A549 (cell line): ENCODE results near the gene RAX. TPM values are rescaled to one million over a fixed set of nuclear protein-coding genes. Genes with fewer than 3 reads are reported as not detected.

Experiments used
- ATAC-seq, 2 experiments: fragments of 200-7000 bp in 1 of 2; fragments of >200 bp in 1 of 2; cut with Nextera tagmentation in 1 of 2; cut with Tn5 transposase in 1 of 2; 3 replicates each; pipeline versions ENCODE4 v1.8.0 to v1.9.1; 2018 to 2020; ENCODE audit warnings: mild to moderate bottlenecking in 1 of 2, moderate library complexity in 1 of 2
- CTCF ChIA-PET: fragments of 300-600 bp; sonication (Branson Sonifier 250); formaldehyde crosslinking; extraction: SDS; loops from one replicate; lab custom pipeline; 2021; ENCODE audit warnings: antibody characterized with exemption, inconsistent platforms; lab: Yijun Ruan, JAX
- POLR2A ChIA-PET: fragments of 350-600 bp; formaldehyde crosslinking; extraction: SDS; loops from one replicate; lab custom pipeline; 2021; ENCODE audit warnings: antibody characterized with exemption, inconsistent platforms; lab: Yijun Ruan, JAX
- DNase-seq, 2 experiments: peaks; one replicate each; pipeline versions ENCODE4 v3.0.0 to v3.0.0-alpha.2; 2011 to 2016; ENCODE audit warnings: low read depth in 1 of 2, low spot score in 1 of 2
- FAIRE-seq: peaks from 2 replicates; lab custom pipeline; 2011; peaks lifted over from hg19 to GRCh38; lab: Jason Lieb, UNC
- H3K27ac ChIP-seq, 2 experiments: fragments of >200 bp; sonication (Bioruptor Twin); formaldehyde crosslinking; 3 replicates each; pipeline ENCODE4 v1.5.1; 2016 to 2017
- H3K4me1 ChIP-seq: fragments of >200 bp; sonication (Bioruptor Twin); formaldehyde crosslinking; 3 replicates; pipeline ENCODE4 v1.6.1; 2016
- H3K4me2 ChIP-seq: fragments of >200 bp; sonication (Bioruptor Twin); formaldehyde crosslinking; 3 replicates; pipeline ENCODE4 v1.6.1; 2016
- H3K4me3 ChIP-seq: fragments of >200 bp; sonication (Bioruptor Twin); formaldehyde crosslinking; 3 replicates; pipeline ENCODE4 v1.5.1; 2016
- H3K9me3 ChIP-seq: fragments of >200 bp; sonication (Bioruptor Twin); formaldehyde crosslinking; 3 replicates; pipeline ENCODE4 v1.6.1; 2016
- BHLHE40 ChIP-seq: IDR thresholded peaks from 2 replicates; pipeline ENCODE4 v1.6.1; 2012; ENCODE audit warnings: low read depth, low read length, inconsistent platforms
- CBX2 ChIP-seq: fragments of 200-600 bp; sonication (generic); IDR thresholded peaks from 2 replicates; pipeline ENCODE4 v1.6.1; 2016; ENCODE audit warnings: low read depth, mild to moderate bottlenecking, borderline replicate concordance
- CBX8 ChIP-seq: fragments of 200-600 bp; sonication (generic); IDR thresholded peaks from 2 replicates; pipeline ENCODE4 v1.6.1; 2016
- CHD2 ChIP-seq: fragments of 150-350 bp; IDR thresholded peaks from 2 replicates; pipeline ENCODE4 v1.6.1; 2014; ENCODE audit warnings: low read length; ENCODE audit not compliant: partially characterized antibody
- CHD4 ChIP-seq: fragments of 200-600 bp; sonication (generic); IDR thresholded peaks from 2 replicates; pipeline ENCODE4 v1.6.1; 2016; ENCODE audit warnings: antibody characterized with exemption, mild to moderate bottlenecking, borderline replicate concordance
- EHF ChIP-seq: fragments of 250-450 bp; sonication (Bioruptor Pico); IDR thresholded peaks from 2 replicates; pipeline ENCODE4 v1.5.0; 2020; ENCODE audit warnings: mild to moderate bottlenecking
- EP300 ChIP-seq, 2 experiments: fragments of >200 bp; sonication (Bioruptor Twin); formaldehyde crosslinking; IDR thresholded peaks; 2 replicates in 1 of 2; 3 replicates in 1 of 2; pipeline ENCODE4 v1.6.1; 2016 to 2017
- ESRRA ChIP-seq: fragments of 150-350 bp; IDR thresholded peaks from 2 replicates; pipeline ENCODE4 v1.6.1; 2014; ENCODE audit warnings: mild to moderate bottlenecking, low read length, borderline replicate concordance
- FOXS1 ChIP-seq: fragments of 250-450 bp; sonication (Bioruptor Pico); IDR thresholded peaks from 2 replicates; pipeline ENCODE4 v1.5.0; 2020; ENCODE audit warnings: mild to moderate bottlenecking, moderate library complexity
- HDAC2 ChIP-seq: fragments of 200-600 bp; sonication (generic); IDR thresholded peaks from 2 replicates; pipeline ENCODE4 v1.6.1; 2016
- HES2 ChIP-seq: fragments of >200 bp; sonication (Bioruptor Twin); formaldehyde crosslinking; IDR thresholded peaks from 2 replicates; pipeline ENCODE4 v1.6.1; 2016
- HOXB13 ChIP-seq: fragments of 250-450 bp; sonication (Bioruptor Pico); IDR thresholded peaks from 2 replicates; pipeline ENCODE4 v1.5.0; 2020; ENCODE audit warnings: low read depth, mild to moderate bottlenecking, moderate library complexity
- HOXB5 ChIP-seq: fragments of 250-450 bp; sonication (Bioruptor Pico); IDR thresholded peaks from 2 replicates; pipeline ENCODE4 v1.5.0; 2020; ENCODE audit warnings: mild to moderate bottlenecking, moderate library complexity
- JUN ChIP-seq, 2 experiments: fragments of >200 bp; sonication (Bioruptor Twin); formaldehyde crosslinking; IDR thresholded peaks; 2 replicates in 1 of 2; 3 replicates in 1 of 2; pipeline ENCODE4 v1.6.1; 2016 to 2017
- KDM5A ChIP-seq: fragments of 200-600 bp; sonication (generic); IDR thresholded peaks from 2 replicates; pipeline ENCODE4 v1.6.1; 2016; ENCODE audit warnings: antibody characterized with exemption, mild to moderate bottlenecking
- MAFK ChIP-seq: fragments of 450-650 bp; IDR thresholded peaks from 2 replicates; pipeline ENCODE4 v1.6.1; 2014; ENCODE audit not compliant: partially characterized antibody
- MAX ChIP-seq: IDR thresholded peaks from 2 replicates; pipeline ENCODE4 v1.6.1; 2012
- MYC ChIP-seq: IDR thresholded peaks from 2 replicates; pipeline ENCODE4 v1.6.1; 2012; ENCODE audit warnings: mild to moderate bottlenecking, inconsistent platforms, low read length, improper control_type of control experiment, borderline replicate concordance
- NR3C1 ChIP-seq: fragments of >200 bp; sonication (Bioruptor Twin); formaldehyde crosslinking; IDR thresholded peaks from 3 replicates; pipeline ENCODE4 v1.6.1; 2017
- POLR2A ChIP-seq: IDR thresholded peaks from 2 replicates; pipeline ENCODE4 v1.6.1; 2012; ENCODE audit warnings: mild to moderate bottlenecking, low read length
- RCOR1 ChIP-seq: fragments of 150-350 bp; IDR thresholded peaks from 2 replicates; pipeline ENCODE4 v1.6.1; 2014; ENCODE audit warnings: antibody characterized with exemption, low read length, low read depth
- REST ChIP-seq: fragments of 200-600 bp; sonication (generic); IDR thresholded peaks from 2 replicates; pipeline ENCODE4 v1.6.1; 2016; ENCODE audit warnings: antibody characterized with exemption, mild to moderate bottlenecking, moderate library complexity
- SMC3 ChIP-seq: fragments of >200 bp; sonication (Bioruptor Twin); formaldehyde crosslinking; IDR thresholded peaks from 3 replicates; pipeline ENCODE4 v1.6.1; 2018; ENCODE audit warnings: inconsistent platforms
- SREBF2 ChIP-seq: fragments of 450-650 bp; IDR thresholded peaks from 2 replicates; pipeline ENCODE4 v1.6.1; 2014; ENCODE audit warnings: mild to moderate bottlenecking, moderate library complexity
- TFCP2L1 ChIP-seq: fragments of 250-450 bp; sonication (Bioruptor Pico); IDR thresholded peaks from 2 replicates; pipeline ENCODE4 v1.5.0; 2021; ENCODE audit warnings: mild to moderate bottlenecking
- USF2 ChIP-seq: fragments of 450-650 bp; IDR thresholded peaks from 2 replicates; pipeline ENCODE4 v1.6.1; 2014; ENCODE audit warnings: antibody characterized with exemption
- ZC3H11A ChIP-seq: fragments of 450-650 bp; IDR thresholded peaks from 2 replicates; pipeline ENCODE4 v1.6.1; 2014; ENCODE audit warnings: antibody characterized with exemption, mild to moderate bottlenecking
- WGBS: methylation state at CpG from one replicate; pipeline ENCODE4 v1.1.6; 2017; ENCODE audit errors: missing lambda C conversion rate; 5-methylcytosine and 5-hydroxymethylcytosine counted together
- polyA plus RNA-seq, 4 experiments: library from polyadenylated mRNA; depleted of rRNA in 3 of 4; stranded (reverse); fragments of >200 nt; fragmentation: RNase III in 1 of 4; extraction: RNeasy Plus Mini Kit Qiagen cat#74134 plus additional on column Dnase treatment in 1 of 4; gene quantifications; 2 replicates in 3 of 4; 3 replicates in 1 of 4; pipeline ENCODE4 v1.2.3, GENCODE V29; 2011 to 2017
- TF ChIP-seq, protein P1 (sequence below): IDR thresholded peaks from 2 replicates; pipeline ENCODE4 v1.6.1; 2012; ENCODE audit warnings: low read depth, borderline replicate concordance

The RAX gene
- polyA plus RNA-seq, 2 of the 4 experiments (the other 2 are of a cell fraction): not detected

GRCh38 chr18:59301929-59302328, 28.7 kb upstream of the RAX start:
- POLR2A ChIA-PET: no interaction called here

DNA sequence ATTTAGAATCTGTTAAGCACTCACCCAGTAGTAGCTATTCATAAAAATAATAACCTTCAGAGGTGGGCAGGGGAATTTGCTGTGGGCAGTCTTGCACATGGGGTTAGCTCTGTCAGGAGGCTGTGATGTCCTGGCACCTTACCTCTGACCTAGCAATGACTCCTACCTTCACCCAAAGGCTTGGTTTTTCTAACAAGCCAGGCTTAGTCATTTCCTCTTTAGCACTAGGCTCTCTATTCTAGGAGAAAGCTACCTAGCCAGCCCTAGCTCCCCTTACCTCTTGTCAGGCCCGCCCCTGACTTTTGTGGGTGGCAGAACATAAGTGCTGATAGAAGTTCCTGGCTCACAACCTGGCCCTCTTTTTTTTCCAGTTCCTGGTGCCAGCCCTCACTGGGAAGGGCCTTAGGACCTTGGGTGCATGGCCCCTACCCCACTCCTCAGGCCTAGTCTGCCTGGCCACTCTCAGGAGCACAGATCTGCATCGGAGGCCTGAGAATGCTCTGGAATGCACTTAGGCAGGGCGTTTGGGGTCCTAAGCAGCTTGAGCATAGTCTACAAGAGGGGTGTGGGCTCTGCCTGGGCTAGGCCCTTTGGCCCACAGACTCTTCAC, 27.5 kb upstream of the RAX start:
- DNase-seq (no peak), ATAC-seq (no peak), FAIRE-seq (no peak)
- Histone ChIP-seq H3K27ac (no peak overlapping the region), H3K9me3 (no peaks in the 10 kb centered on the region), H3K4me2 (no peak overlapping the region), H3K4me3 (no peak overlapping the region), H3K4me1 (no peaks in the 10 kb centered on the region)
- CTCF ChIA-PET: interaction anchor here (1.2 to 1.7 kb wide), 3 partner anchors 8 to 532 kb away, joined by 3 to 7 read pairs (median 4); no protein-coding TSS in a partner anchor
- whole genome bisulfite sequencing: 82% methylated on average over 1 of the region's 3 CpGs
- no peak for TF ChIP-seq EP300 (IDR thresholded peaks at IDR 0.05)
- no peak for TF ChIP-seq HOXB5 (CRISPR knock-in tag)
- TF ChIP-seq EHF (CRISPR knock-in tag): no peak
- no peak for TF ChIP-seq NR3C1
- TF ChIP-seq, protein P1, sequence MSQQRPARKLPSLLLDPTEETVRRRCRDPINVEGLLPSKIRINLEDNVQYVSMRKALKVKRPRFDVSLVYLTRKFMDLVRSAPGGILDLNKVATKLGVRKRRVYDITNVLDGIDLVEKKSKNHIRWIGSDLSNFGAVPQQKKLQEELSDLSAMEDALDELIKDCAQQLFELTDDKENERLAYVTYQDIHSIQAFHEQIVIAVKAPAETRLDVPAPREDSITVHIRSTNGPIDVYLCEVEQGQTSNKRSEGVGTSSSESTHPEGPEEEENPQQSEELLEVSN: no peak
- no peak for TF ChIP-seq HDAC2
- no peak for TF ChIP-seq MAFK
- TF ChIP-seq KDM5A: no peak
- no peak for TF ChIP-seq ESRRA
- no peak for TF ChIP-seq JUN (IDR thresholded peaks at IDR 0.05)
- TF ChIP-seq REST: no peak
- TF ChIP-seq MAX: no peak
- TF ChIP-seq USF2: no peak
- no peak for TF ChIP-seq FOXS1 (CRISPR knock-in tag)
- TF ChIP-seq HES2: no peak
- no peak for TF ChIP-seq SMC3
- POLR2A ChIA-PET: no interaction called here

More at GRCh38 chr18:59301929-59302328, 28.7 kb upstream of the RAX start:
- no peaks in the 10 kb centered on the region for H3K4me1 ChIP-seq
- no peak overlapping the region for H3K4me3 ChIP-seq
- no peak for ATAC-seq
- 61% methylated on average over 4 of the region's 4 CpGs for WGBS
- CTCF ChIA-PET: interaction anchor here (1.1 kb wide), 1 partner anchor 17 kb away, joined by 3 read pairs; no protein-coding TSS in a partner anchor
- no peak overlapping the region for H3K27ac ChIP-seq
- no peaks in the 10 kb centered on the region for H3K9me3 ChIP-seq
- no peak for TF ChIP-seq MYC
- no peak for TF ChIP-seq CHD2
- TF ChIP-seq CHD4: no peak
- no peak for TF ChIP-seq POLR2A
- no peak for TF ChIP-seq ZC3H11A
- no peak for TF ChIP-seq CBX2
- no peak for TF ChIP-seq SREBF2
- no peak for TF ChIP-seq TFCP2L1 (CRISPR knock-in tag)
- no peak for TF ChIP-seq FOXS1 (CRISPR knock-in tag)
- no peak for TF ChIP-seq CBX8
- no peak for TF ChIP-seq MAFK
- no peak for TF ChIP-seq HOXB13 (CRISPR knock-in tag)
- no peak for TF ChIP-seq BHLHE40
- TF ChIP-seq RCOR1: no peak
- TF ChIP-seq, all 56 proteins: peak for 0
- DNase-seq: no peak
- no peak overlapping the region for H3K4me2 ChIP-seq
- no peak for FAIRE-seq
